T-helper 1 cell (primary cell): ENCODE measurements around the gene KCNN1.
A peak's percentile ranks its signal among the peaks of the same experiment; 100 is the strongest.
"Not testable (repeated sequence)": the region's sequence is repeated elsewhere in the genome, so short reads cannot be mapped to it uniquely, and the experiment has no call there.

Experiments
- DNase-seq, 5 donors: peaks; one replicate each; pipeline ENCODE4 v3.0.0-alpha.2; 2012 to 2020

Gene KCNN1

GRCh38 chr19:17969096-17969792 lies 2.3 kb downstream of the KCNN1 start:
- DNase-seq: no peak

- DNase-seq: no peak
These were observed 5.3 kb downstream of the KCNN1 start for GRCh38 chr19:17972230-17972629.

- DNase-seq: no peak
These were observed 6.9 kb downstream of the KCNN1 start for GRCh38 chr19:17973759-17974158.

- no peak for DNase-seq
These were observed 7.6 kb downstream of the KCNN1 start for GRCh38 chr19:17974551-17974950.

GRCh38 chr19:17975032-17975431 lies 8.1 kb downstream of the KCNN1 start:
- no peak for DNase-seq

GRCh38 chr19:17977021-17977420 lies 10.1 kb downstream of the KCNN1 start:
- DNase-seq: no peak

GRCh38 chr19:17977488-17977887 lies 10.6 kb downstream of the KCNN1 start:
- no peak for DNase-seq

GRCh38 chr19:17981611-17982010 lies 14.7 kb downstream of the KCNN1 start:
- no peak for DNase-seq

GRCh38 chr19:17982430-17982829 lies 15.5 kb downstream of the KCNN1 start:
- DNase-seq: no peak

- DNase-seq: no peak
These were observed 18.3 kb downstream of the KCNN1 start for GRCh38 chr19:17985037-17985818.

GRCh38 chr19:17986569-17986968 lies 19.7 kb downstream of the KCNN1 start:
- DNase-seq: not testable (repeated sequence)

- no peak for DNase-seq
These were observed 21.3 kb downstream of the KCNN1 start for GRCh38 chr19:17988161-17988560.

GRCh38 chr19:17989425-17990094 lies 22.7 kb downstream of the KCNN1 start:
- no peak for DNase-seq

GRCh38 chr19:17993076-17993813 lies 26.3 kb downstream of the KCNN1 start:
- no peak for DNase-seq

- DNase-seq: peak; percentile 63 to 83 (median 78)
These were observed 30.0 kb downstream of the KCNN1 start for GRCh38 chr19:17996826-17997316.

- DNase-seq: no peak
These were observed 31.3 kb downstream of the KCNN1 start for GRCh38 chr19:17997969-17998826.

- no peak for DNase-seq
These were observed 31.9 kb downstream of the KCNN1 start for GRCh38 chr19:17998827-17999150.

- DNase-seq: no peak
These were observed 33.0 kb downstream of the KCNN1 start for GRCh38 chr19:17999684-18000479.

- no peak for DNase-seq
These were observed 33.6 kb downstream of the KCNN1 start for GRCh38 chr19:18000480-18000914.

- peak; percentile 89 to 96 (median 94) for DNase-seq
These were observed 34.2 kb downstream of the KCNN1 start for GRCh38 chr19:18000915-18001776.
